H1 (cell line): ENCODE results near the gene SIGLEC11. TPM values are rescaled to one million over a fixed set of nuclear protein-coding genes. Genes with fewer than 3 reads are reported as not detected.

ENCODE experiments used
- ASH2L ChIP-seq: fragments of 200-600, 300-600 bp; sonication (generic); IDR thresholded peaks from one replicate; pipeline ENCODE4 v1.7.1; 2017; ENCODE audit warnings: low read length
- BCL11A ChIP-seq, 2 experiments: IDR thresholded peaks; one replicate each; pipeline ENCODE4 v1.6.1; 2011; ENCODE audit warnings: low read depth in 2 of 2, low read length in 2 of 2, mild to moderate bottlenecking in 2 of 2
- CHD7 ChIP-seq: fragments of 300-600 bp; sonication (generic); IDR thresholded peaks from 2 replicates; pipeline ENCODE4 v1.7.1; 2012; ENCODE audit warnings: low read length, moderate library complexity, mild to moderate bottlenecking, inconsistent platforms; ENCODE audit not compliant: insufficient replicate concordance
- FOSL1 ChIP-seq: IDR thresholded peaks from 2 replicates; pipeline ENCODE4 v1.6.1; 2011; ENCODE audit warnings: mild to moderate bottlenecking, low read depth, low read length, moderate library complexity; ENCODE audit not compliant: insufficient read depth
- SIN3A ChIP-seq, 2 experiments: IDR thresholded peaks in 1 of 2; conservative IDR thresholded peaks in 1 of 2; 2 replicates each; pipeline ENCODE4 v1.6.1; 2011 to 2012; ENCODE audit warnings: low read length in 2 of 2, improper control_type of control experiment in 1 of 2, low read depth in 1 of 2, mild to moderate bottlenecking in 1 of 2
- SIX5 ChIP-seq: IDR thresholded peaks from 2 replicates; pipeline ENCODE4 v1.6.1; 2011; ENCODE audit warnings: mild to moderate bottlenecking, low read depth, low read length
- ZNF274 ChIP-seq: IDR thresholded peaks from 2 replicates; pipeline ENCODE4 v1.7.0; 2012; ENCODE audit warnings: low read length, borderline replicate concordance; ENCODE audit errors: extremely low read depth
- polyA plus RNA-seq, 7 experiments: library from polyadenylated mRNA; depleted of rRNA in 3 of 7; stranded (reverse) in 5 of 7; unstranded in 2 of 7; fragments of >200 nt in 5 of 7; fragments of 200-250 nt in 2 of 7; gene quantifications; 1 replicate in 5 of 7; 2 replicates in 1 of 7; 4 replicates in 1 of 7; pipeline versions ENCODE4 v1.2.1 to v1.2.3, GENCODE V29; 2011 to 2013; ENCODE audit warnings: missing spikeins in 2 of 7, mixed read lengths in 2 of 7
- total RNA-seq: library from RNA; stranded (reverse); fragmentation: NEBNext Ultra II Directional; extraction: Animal tissue kit (Norgen Biotek cat#: 25700); gene quantifications from 2 replicates; pipeline ENCODE4 v1.2.1, GENCODE V29; 2021

Gene SIGLEC11
- total and polyA plus RNA-seq, 2 of the 8 experiments (the other 6 are each of a cell fraction or from before 2014, with no cell fraction given), result 0.18 TPM; not detected in 1

- TF ChIP-seq CHD7, result no peak
- TF ChIP-seq SIX5, result no peak
- no peak for TF ChIP-seq SIN3A (conservative IDR thresholded peaks at IDR 0.05 in 1 of 2, IDR thresholded peaks at IDR 0.05 in 1 of 2; ENCODE audit: low read depth in 1 of 2, low read length in 2 of 2)
- no peak for TF ChIP-seq BCL11A (IDR thresholded peaks at IDR 0.05; ENCODE audit: low read depth in 2 of 2, low read length in 2 of 2)
- TF ChIP-seq ZNF274, result no peak
- no peak for TF ChIP-seq FOSL1
- no peak for TF ChIP-seq ASH2L
Measured at GRCh38 chr19:49976496-49976895, 15.5 kb upstream of the SIGLEC11 start (continued).
